Measurements from ENCODE around the gene C1QTNF1. TPM values are rescaled to one million over a fixed set of nuclear protein-coding genes. Genes with fewer than 3 reads are reported as not detected.

C1QTNF1 gene
- total RNA-seq, 1 donor from 2014 or later = 9.4 TPM

DNA sequence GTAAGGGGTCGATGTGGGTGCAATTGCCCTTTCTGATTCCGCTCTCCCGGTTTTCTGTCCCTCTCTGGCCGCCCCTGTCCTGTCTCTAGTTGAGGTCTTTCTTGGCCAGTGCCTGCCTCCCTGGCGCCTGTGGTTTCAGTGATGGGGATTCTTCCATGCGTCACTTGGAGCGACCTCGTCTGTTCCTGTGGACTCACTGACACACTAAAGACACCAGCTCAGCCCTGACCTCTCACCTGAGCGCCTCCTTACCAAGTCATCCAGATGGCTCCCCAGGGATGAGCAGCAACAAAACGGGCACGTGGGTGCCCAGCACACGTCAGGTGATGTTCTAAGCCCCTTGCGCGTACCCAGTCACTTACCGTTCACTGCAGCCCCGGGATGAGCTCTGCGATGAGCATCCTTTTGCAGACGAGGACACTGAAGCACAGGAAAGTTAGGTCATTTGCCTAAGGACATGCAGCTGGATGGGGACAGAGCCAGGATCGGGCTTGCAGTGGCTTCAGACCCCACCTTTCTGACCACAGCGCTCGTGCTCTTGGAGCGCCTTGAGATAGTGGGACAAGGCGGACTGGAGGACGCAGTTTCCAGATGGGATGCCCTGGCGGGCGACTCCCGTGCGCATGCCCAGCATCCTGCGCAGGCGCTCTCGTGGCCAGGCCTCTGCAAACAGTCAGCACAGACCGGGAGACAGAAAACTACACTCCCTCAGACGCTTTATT lies 32.8 kb upstream of the C1QTNF1 start:
- DNase-seq (ENCODE audit: extremely low spot score, unreplicated experiment) = no peak
- TF ChIP-seq, protein P1, sequence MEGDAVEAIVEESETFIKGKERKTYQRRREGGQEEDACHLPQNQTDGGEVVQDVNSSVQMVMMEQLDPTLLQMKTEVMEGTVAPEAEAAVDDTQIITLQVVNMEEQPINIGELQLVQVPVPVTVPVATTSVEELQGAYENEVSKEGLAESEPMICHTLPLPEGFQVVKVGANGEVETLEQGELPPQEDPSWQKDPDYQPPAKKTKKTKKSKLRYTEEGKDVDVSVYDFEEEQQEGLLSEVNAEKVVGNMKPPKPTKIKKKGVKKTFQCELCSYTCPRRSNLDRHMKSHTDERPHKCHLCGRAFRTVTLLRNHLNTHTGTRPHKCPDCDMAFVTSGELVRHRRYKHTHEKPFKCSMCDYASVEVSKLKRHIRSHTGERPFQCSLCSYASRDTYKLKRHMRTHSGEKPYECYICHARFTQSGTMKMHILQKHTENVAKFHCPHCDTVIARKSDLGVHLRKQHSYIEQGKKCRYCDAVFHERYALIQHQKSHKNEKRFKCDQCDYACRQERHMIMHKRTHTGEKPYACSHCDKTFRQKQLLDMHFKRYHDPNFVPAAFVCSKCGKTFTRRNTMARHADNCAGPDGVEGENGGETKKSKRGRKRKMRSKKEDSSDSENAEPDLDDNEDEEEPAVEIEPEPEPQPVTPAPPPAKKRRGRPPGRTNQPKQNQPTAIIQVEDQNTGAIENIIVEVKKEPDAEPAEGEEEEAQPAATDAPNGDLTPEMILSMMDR (conservative IDR thresholded peaks at IDR 0.05) = no peak
- Mint-ChIP-seq H3K36me3 (peaks cover 16% of the 10 kb centered on the region), H3K27me3 (no peaks in the 10 kb centered on the region), H3K4me1 (ENCODE audit: unreplicated experiment) (peaks cover 14% of the 10 kb centered on the region), H3K9me3 (no peaks in the 10 kb centered on the region), H3K4me3 (no peak overlapping the region), H3K27ac (no peak overlapping the region)

DNA sequence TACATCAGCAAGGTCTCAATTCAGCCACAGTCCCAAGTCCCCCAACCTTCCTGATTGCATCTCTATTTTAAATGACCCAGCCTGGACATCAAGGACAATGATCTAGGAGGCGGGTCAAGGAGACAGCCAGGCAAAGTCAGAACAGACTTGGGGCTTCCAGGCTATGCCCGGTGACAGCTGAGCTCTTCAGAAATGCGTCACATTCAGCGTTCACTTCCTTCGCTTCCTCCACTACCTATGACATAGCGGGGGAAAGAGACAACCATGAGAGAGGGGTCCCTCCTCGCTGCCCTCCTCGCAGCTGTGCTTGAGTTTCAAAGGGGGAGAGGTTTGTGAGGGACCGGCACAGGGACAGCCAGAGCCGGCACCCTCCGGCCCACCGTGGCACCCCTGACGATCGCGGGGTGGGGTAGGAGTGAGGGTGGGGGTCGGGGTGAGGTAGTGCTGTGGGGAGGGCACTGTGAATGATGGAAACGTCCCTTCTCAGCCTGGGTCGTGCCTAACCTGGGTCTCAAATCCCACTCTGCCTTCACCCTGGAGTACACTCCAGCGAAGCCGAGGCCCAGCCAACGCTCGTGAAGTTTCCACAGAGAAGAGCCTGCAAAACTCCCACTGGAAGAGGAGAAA lies 31.9 kb upstream of the C1QTNF1 start:
- TF ChIP-seq, protein P1 (conservative IDR thresholded peaks at IDR 0.05) = no peak
- H3K9me3 Mint-ChIP-seq = no peaks in the 10 kb centered on the region
- no peak overlapping the region for H3K27ac Mint-ChIP-seq
- peaks cover 20% of the 10 kb centered on the region for H3K36me3 Mint-ChIP-seq
- no peaks in the 10 kb centered on the region for H3K27me3 Mint-ChIP-seq
- no peak for DNase-seq (ENCODE audit: extremely low spot score, unreplicated experiment)
- H3K4me1 Mint-ChIP-seq (ENCODE audit: unreplicated experiment) = peaks cover 6% of the 10 kb centered on the region
- H3K4me3 Mint-ChIP-seq = no peak overlapping the region

DNA sequence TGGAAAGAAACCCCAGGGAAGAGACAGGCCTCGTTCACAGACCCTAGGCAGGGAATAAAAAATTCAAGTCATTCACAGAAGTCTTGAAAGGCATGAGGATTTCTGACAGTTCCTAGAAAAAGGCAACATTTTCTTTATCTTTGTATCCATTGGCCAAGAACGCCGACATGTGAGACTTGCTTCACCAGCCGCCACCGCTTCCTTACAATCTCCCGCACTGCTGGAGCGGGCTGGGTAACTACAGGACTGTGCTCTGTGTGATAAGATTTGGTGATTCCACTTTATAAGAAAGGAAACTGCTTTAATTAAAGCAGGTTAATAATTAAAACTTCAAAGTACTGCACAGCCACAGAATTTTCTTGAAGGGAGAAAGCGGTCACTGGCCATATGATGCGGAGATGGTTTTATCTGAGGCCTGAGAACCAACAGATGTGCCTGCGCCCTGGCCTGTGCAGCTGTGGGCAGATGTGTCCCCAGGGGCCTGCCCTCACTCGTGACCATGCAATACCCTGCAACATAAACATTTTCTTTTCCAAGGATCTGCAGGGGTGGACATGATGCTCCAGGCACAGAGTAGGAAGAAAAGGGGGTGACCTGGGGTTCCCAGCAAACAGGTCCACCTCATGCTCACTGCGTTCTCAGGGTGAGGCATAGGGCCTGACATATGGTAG lies 31.3 kb upstream of the C1QTNF1 start:
- H3K27me3 Mint-ChIP-seq = no peaks in the 10 kb centered on the region
- TF ChIP-seq, protein P1 (conservative IDR thresholded peaks at IDR 0.05) = no peak
- peaks cover 21% of the 10 kb centered on the region for H3K36me3 Mint-ChIP-seq
- no peaks in the 10 kb centered on the region for H3K9me3 Mint-ChIP-seq
- H3K4me1 Mint-ChIP-seq (ENCODE audit: unreplicated experiment) = peaks cover 5% of the 10 kb centered on the region
- DNase-seq (ENCODE audit: extremely low spot score, unreplicated experiment) = no peak
- H3K4me3 Mint-ChIP-seq = no peak overlapping the region
- H3K27ac Mint-ChIP-seq = peak overlapping the region; percentile 55

- Mint-ChIP-seq H3K9me3 (no peaks in the 10 kb centered on the region), H3K4me1 (ENCODE audit: unreplicated experiment) (peaks cover 5% of the 10 kb centered on the region), H3K4me3 (no peak overlapping the region), H3K27ac (peak overlapping the region; percentile 55), H3K36me3 (peaks cover 21% of the 10 kb centered on the region), H3K27me3 (no peaks in the 10 kb centered on the region)
- DNase-seq (ENCODE audit: extremely low spot score, unreplicated experiment) = no peak
- TF ChIP-seq, protein P1 (conservative IDR thresholded peaks at IDR 0.05) = peak; percentile 87
Observed at GRCh38 chr17:78993241-78993956, 30.6 kb upstream of the C1QTNF1 start.

DNA sequence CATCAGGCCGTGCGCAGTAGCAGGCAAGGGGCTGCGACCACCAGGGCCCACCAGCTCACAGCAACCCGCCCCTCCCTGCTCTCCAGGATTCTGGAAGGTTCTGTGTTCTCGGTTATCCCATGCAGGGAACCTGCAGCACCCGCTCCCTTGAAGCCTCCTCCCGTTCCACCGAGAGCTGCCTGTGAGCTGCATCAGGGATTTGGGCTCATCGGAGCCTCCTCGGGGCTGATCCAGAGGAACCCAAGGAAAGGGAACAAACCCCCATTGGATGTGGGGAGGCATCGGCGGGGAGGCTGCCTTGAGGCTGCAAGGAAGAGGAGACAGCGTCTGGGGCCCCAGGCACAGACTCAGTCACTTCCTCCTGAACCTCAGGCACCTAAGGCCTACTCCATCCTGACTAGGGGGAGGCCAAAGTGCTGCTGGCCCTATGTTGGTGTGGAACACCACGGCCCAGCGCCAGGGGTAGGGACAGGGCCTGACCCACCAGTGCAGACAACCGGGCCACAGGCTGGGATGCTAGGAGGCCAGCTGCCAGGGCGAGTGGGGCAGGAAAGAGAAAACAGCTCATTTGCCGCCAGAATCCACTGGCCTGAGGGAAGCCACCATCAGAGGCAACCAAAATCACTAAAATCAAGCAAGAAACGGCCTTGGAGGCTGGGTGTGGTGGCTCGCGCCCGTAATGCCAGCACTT lies 29.8 kb upstream of the C1QTNF1 start:
- H3K4me3 Mint-ChIP-seq = no peak overlapping the region
- H3K27me3 Mint-ChIP-seq = no peaks in the 10 kb centered on the region
- peaks cover 21% of the 10 kb centered on the region for H3K36me3 Mint-ChIP-seq
- DNase-seq (ENCODE audit: extremely low spot score, unreplicated experiment) = no peak
- H3K4me1 Mint-ChIP-seq (ENCODE audit: unreplicated experiment) = peaks cover 5% of the 10 kb centered on the region
- H3K9me3 Mint-ChIP-seq = no peaks in the 10 kb centered on the region
- TF ChIP-seq, protein P1 (conservative IDR thresholded peaks at IDR 0.05) = no peak
- no peak overlapping the region for H3K27ac Mint-ChIP-seq
